Peyer's patch (tissue), 4 donors: ENCODE data around the gene ELFN1.

Experiments
- POLR2A ChIP-seq, 2 donors: fragments of 450-650 bp; IDR thresholded peaks; one replicate each; pipeline ENCODE4 v1.5.1; 2017; ENCODE audit warnings: antibody characterized with exemption in 2 of 2, mild to moderate bottlenecking in 2 of 2, moderate library complexity in 2 of 2
- TF ChIP-seq, protein P1 (sequence below), 6 experiments: fragments of 450-650 bp in 4 of 6; fragments of 200-600 bp in 2 of 6; sonication (generic) in 1 of 6; IDR thresholded peaks; one replicate each; pipeline ENCODE4 v1.5.1; 2017 to 2019; ENCODE audit warnings: antibody characterized with exemption in 6 of 6, mild to moderate bottlenecking in 3 of 6, moderate library complexity in 1 of 6

DNA sequence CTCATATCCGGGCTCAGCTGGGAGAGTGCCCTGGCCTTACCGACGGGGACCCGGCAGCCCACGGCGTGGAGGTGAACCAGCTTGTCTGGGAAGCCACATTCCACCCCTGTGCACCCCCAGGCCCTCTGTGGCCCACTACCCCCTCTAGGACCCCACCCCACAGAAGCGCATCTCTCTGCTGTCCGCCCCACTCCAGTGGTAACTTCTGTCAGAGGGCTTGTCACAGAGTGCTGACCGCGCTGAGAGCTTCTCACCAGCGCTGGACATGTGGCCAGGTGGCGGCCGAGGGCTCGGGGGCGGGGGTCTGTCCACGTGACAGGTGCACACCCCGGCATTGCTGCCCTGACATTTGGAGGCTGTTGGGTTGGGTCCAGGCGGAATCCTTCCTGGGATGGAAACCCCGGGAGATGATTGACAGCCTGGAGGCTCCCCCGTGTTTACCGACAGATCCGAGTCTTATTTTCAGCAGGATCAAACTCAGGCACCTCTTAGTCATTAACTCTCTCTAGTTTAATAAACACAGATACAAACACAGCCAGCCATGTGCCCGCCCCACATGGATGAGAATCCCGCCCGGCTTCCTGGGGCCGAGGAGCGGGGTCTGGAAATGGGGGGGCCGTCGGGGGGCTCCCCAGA lies 5.1 kb downstream of the ELFN1 start:
- TF ChIP-seq, protein P1, sequence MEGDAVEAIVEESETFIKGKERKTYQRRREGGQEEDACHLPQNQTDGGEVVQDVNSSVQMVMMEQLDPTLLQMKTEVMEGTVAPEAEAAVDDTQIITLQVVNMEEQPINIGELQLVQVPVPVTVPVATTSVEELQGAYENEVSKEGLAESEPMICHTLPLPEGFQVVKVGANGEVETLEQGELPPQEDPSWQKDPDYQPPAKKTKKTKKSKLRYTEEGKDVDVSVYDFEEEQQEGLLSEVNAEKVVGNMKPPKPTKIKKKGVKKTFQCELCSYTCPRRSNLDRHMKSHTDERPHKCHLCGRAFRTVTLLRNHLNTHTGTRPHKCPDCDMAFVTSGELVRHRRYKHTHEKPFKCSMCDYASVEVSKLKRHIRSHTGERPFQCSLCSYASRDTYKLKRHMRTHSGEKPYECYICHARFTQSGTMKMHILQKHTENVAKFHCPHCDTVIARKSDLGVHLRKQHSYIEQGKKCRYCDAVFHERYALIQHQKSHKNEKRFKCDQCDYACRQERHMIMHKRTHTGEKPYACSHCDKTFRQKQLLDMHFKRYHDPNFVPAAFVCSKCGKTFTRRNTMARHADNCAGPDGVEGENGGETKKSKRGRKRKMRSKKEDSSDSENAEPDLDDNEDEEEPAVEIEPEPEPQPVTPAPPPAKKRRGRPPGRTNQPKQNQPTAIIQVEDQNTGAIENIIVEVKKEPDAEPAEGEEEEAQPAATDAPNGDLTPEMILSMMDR (IDR thresholded peaks at IDR 0.05), result no peak
- no peak for TF ChIP-seq POLR2A (IDR thresholded peaks at IDR 0.05)
